PC-9 (cell line): Measurements from ENCODE around the gene PUDP. TPM values are rescaled to one million over a fixed set of nuclear protein-coding genes. Genes with fewer than 3 reads are reported as not detected.

Experiments used
- BruUV-seq: library from RNA; stranded (reverse); fragments of 400-500 nt; replicated peaks from 2 replicates; lab custom pipeline; 2021; lab: Mats Ljungman, UMichigan
- CTCF ChIA-PET: fragments of 300-600 bp; sonication (Branson Sonifier 250); formaldehyde crosslinking; loops from one replicate; lab custom pipeline; 2022; ENCODE audit warnings: antibody characterized with exemption; lab: Charles Lee
- POLR2A ChIA-PET: fragments of 300-600 bp; sonication (Branson Sonifier 250); formaldehyde crosslinking; loops from one replicate; lab custom pipeline; 2022; ENCODE audit warnings: antibody characterized with exemption; ENCODE audit not compliant: unreplicated experiment; lab: Charles Lee
- DNase-seq, 2 experiments: peaks; one replicate each; pipeline versions ENCODE4 v3.0.0 to v3.0.0-alpha.2; 2015 to 2022; ENCODE audit warnings: mixed read lengths in 1 of 2
- H2AFZ ChIP-seq: fragments of 200-600 bp; sonication (generic); 2 replicates; pipeline ENCODE4 v1.8.1; 2017; ENCODE audit warnings: antibody characterized with exemption
- H3F3A ChIP-seq: fragments of 200-600 bp; sonication (generic); 2 replicates; pipeline ENCODE4 v1.8.1; 2017; ENCODE audit warnings: antibody characterized with exemption, mild to moderate bottlenecking, low read depth; ENCODE audit not compliant: insufficient read depth
- H3K27ac ChIP-seq: fragments of 200-600 bp; sonication (generic); 2 replicates; pipeline ENCODE4 v1.6.1; 2016; ENCODE audit warnings: mixed run types
- H3K27me3 ChIP-seq: fragments of 200-600 bp; sonication (generic); 2 replicates; pipeline ENCODE4 v1.6.1; 2016; ENCODE audit warnings: low read depth, mixed run types; ENCODE audit not compliant: insufficient read depth
- H3K36me3 ChIP-seq: fragments of 200-600 bp; sonication (generic); 2 replicates; pipeline ENCODE4 v1.6.1; 2016; ENCODE audit warnings: low read depth, mixed run types
- H3K4me1 ChIP-seq: fragments of 200-600 bp; sonication (generic); replicated peaks from 2 replicates; pipeline ENCODE4 v1.6.1; 2016; ENCODE audit warnings: mixed run types; ENCODE audit not compliant: insufficient read depth
- H3K4me2 ChIP-seq: fragments of 200-600 bp; sonication (generic); 2 replicates; pipeline ENCODE4 v1.6.1; 2017; ENCODE audit warnings: mixed run types
- H3K4me3 ChIP-seq: fragments of 200-600 bp; sonication (generic); 2 replicates; pipeline ENCODE4 v1.6.1; 2016; ENCODE audit warnings: mixed run types
- H3K79me2 ChIP-seq: fragments of 200-600 bp; sonication (generic); 2 replicates; pipeline ENCODE4 v1.6.1; 2017; ENCODE audit warnings: low read depth, mixed run types
- H3K9me2 ChIP-seq: fragments of 200-600 bp; sonication (generic); 2 replicates; pipeline ENCODE4 v1.8.1; 2017; ENCODE audit warnings: mild to moderate bottlenecking; ENCODE audit not compliant: insufficient read depth
- H3K9me3 ChIP-seq: fragments of 200-600 bp; sonication (generic); 2 replicates; pipeline ENCODE4 v1.8.1; 2016; ENCODE audit warnings: low read depth; ENCODE audit not compliant: insufficient read depth
- H4K20me1 ChIP-seq: fragments of 200-600 bp; sonication (generic); 2 replicates; pipeline ENCODE4 v1.8.1; 2017; ENCODE audit not compliant: insufficient read depth
- EZH2 ChIP-seq: fragments of 200-600 bp; sonication (generic); IDR thresholded peaks from 2 replicates; pipeline ENCODE4 v1.8.0; 2017; ENCODE audit warnings: antibody characterized with exemption, low read depth
- intact Hi-C: fragments of 100-400 bp; cut with micrococcal nuclease; formaldehyde crosslinking; loops from one replicate; pipeline ENCODE4 v1.10.0; 2022; ENCODE audit not compliant: unreplicated experiment
- total RNA-seq: library from RNA; stranded (reverse); gene quantifications from 2 replicates; pipeline ENCODE4 v1.2.3, GENCODE V29; 2021
- TF ChIP-seq, protein P1 (sequence below): fragments of 200-600 bp; sonication (generic); conservative IDR thresholded peaks from 2 replicates; pipeline ENCODE4 v1.6.1; 2017; ENCODE audit warnings: mixed run types, antibody characterized with exemption, mild to moderate bottlenecking, moderate library complexity

The PUDP gene
- total RNA-seq, 1 experiment from 2014 or later: 24.9 TPM

DNA sequence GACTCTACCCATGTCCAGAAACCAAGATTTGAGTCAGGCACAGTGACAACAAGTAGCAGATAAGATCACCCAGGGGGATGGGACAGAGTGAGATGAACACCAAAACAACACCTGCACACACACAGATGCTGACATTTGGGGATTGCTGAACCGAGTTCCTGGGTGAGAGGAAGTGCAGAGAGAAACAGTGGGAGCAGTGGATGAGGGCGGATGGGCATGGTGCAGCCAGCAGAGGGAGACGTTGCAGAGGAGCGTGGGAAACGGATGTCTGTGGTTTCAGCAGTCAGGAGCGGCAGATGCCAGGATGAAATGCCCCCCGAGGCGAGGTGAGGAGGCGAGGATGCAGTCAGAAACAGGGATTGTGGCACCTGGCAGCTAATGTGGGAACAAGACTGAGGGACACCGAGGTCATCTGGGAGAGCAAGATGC, 79.0 kb downstream of the PUDP start:
- no peak for DNase-seq
- no peaks in the 10 kb centered on the region for H3K79me2 ChIP-seq
- H3K4me2 ChIP-seq: no peak overlapping the region
- H4K20me1 ChIP-seq: no peaks in the 10 kb centered on the region
- H2AFZ ChIP-seq: no peak overlapping the region
- no peaks in the 10 kb centered on the region for H3K27me3 ChIP-seq
- no peaks in the 10 kb centered on the region; the same call in 1 of the 2 replicates for H3K36me3 ChIP-seq
- no peaks in the 10 kb centered on the region for H3K9me2 ChIP-seq
- H3K4me1 ChIP-seq: no peaks in the 10 kb centered on the region
- BruUV-seq: no TSS peak
- H3K4me3 ChIP-seq: no peak overlapping the region
- ChIA-PET CTCF (no interaction called here), POLR2A (interaction anchor here (0.6 kb wide), 1 partner anchor 145 kb away, joined by 4 read pairs; no protein-coding TSS in a partner anchor)
- intact Hi-C loops: no loop called here
- no peak overlapping the region for H3K27ac ChIP-seq
- H3F3A ChIP-seq: no peaks in the 10 kb centered on the region
- TF ChIP-seq, protein P1, sequence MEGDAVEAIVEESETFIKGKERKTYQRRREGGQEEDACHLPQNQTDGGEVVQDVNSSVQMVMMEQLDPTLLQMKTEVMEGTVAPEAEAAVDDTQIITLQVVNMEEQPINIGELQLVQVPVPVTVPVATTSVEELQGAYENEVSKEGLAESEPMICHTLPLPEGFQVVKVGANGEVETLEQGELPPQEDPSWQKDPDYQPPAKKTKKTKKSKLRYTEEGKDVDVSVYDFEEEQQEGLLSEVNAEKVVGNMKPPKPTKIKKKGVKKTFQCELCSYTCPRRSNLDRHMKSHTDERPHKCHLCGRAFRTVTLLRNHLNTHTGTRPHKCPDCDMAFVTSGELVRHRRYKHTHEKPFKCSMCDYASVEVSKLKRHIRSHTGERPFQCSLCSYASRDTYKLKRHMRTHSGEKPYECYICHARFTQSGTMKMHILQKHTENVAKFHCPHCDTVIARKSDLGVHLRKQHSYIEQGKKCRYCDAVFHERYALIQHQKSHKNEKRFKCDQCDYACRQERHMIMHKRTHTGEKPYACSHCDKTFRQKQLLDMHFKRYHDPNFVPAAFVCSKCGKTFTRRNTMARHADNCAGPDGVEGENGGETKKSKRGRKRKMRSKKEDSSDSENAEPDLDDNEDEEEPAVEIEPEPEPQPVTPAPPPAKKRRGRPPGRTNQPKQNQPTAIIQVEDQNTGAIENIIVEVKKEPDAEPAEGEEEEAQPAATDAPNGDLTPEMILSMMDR: 0 out of 2 replicates have a peak, but pooled peaks have one; percentile 27
- TF ChIP-seq EZH2: no peak
- no peaks in the 10 kb centered on the region for H3K9me3 ChIP-seq

- Histone ChIP-seq H2AFZ (no peak overlapping the region), H3F3A (no peaks in the 10 kb centered on the region), H4K20me1 (no peaks in the 10 kb centered on the region), H3K4me1 (no peaks in the 10 kb centered on the region), H3K4me3 (no peak overlapping the region), H3K9me3 (no peaks in the 10 kb centered on the region), H3K79me2 (no peaks in the 10 kb centered on the region), H3K27me3 (no peaks in the 10 kb centered on the region), H3K4me2 (no peak overlapping the region), H3K36me3 (no peaks in the 10 kb centered on the region; the same call in none of the 2 replicates), H3K27ac (no peak overlapping the region), H3K9me2 (no peaks in the 10 kb centered on the region)
- TF ChIP-seq, protein P1: no peak
- TF ChIP-seq EZH2: no peak
- BruUV-seq: no TSS peak
- POLR2A ChIA-PET: no interaction called here
- CTCF ChIA-PET: no interaction called here
- intact Hi-C loops: no loop called here
- DNase-seq: no peak
These were observed 80.7 kb downstream of the PUDP start for GRCh38 chrX:7067256-7067655.

DNA sequence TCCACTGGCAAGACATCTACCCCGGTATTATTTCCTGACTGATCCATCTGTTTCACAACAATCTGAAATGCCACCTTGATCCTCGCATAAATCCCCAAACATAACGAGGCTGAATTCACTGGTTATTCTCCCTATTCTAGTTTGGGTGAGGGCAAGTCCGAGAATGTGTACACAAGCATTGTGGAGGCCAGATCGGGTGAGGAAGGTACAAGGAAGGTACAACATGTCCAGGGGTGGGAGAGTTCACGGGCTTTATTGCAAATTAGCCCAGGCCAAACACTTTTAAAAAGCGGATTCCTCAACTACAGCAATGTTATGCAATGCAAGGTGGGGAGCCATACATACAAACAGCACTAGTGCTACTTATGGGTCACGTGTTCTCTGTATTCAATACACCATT, 82.5 kb downstream of the PUDP start:
- ChIA-PET POLR2A (no interaction called here), CTCF (no interaction called here)
- BruUV-seq: no TSS peak
- intact Hi-C loops: no loop called here
- H3K9me2 ChIP-seq: no peaks in the 10 kb centered on the region
- H3K36me3 ChIP-seq: no peaks in the 10 kb centered on the region; the same call in none of the 2 replicates
- no peaks in the 10 kb centered on the region for H3K27me3 ChIP-seq
- no peaks in the 10 kb centered on the region for H4K20me1 ChIP-seq
- TF ChIP-seq, protein P1: no peak
- TF ChIP-seq EZH2: no peak
- H3K9me3 ChIP-seq: no peaks in the 10 kb centered on the region
- no peaks in the 10 kb centered on the region for H3K79me2 ChIP-seq
- no peak overlapping the region for H3K4me3 ChIP-seq
- DNase-seq: no peak
- no peaks in the 10 kb centered on the region for H3K4me1 ChIP-seq
- H3K27ac ChIP-seq: no peak overlapping the region
- H3F3A ChIP-seq: no peaks in the 10 kb centered on the region
- no peak overlapping the region for H2AFZ ChIP-seq
- H3K4me2 ChIP-seq: no peak overlapping the region
